Tibial nerve (tissue), 4 donors: ENCODE data around the gene CCL16. TPM values are rescaled to one million over a fixed set of nuclear protein-coding genes. Genes with fewer than 3 reads are reported as not detected.
A peak's percentile ranks its signal among the peaks of the same experiment; 100 is the strongest.

Experiments used
- DNase-seq, 2 donors: peaks; one replicate each; pipeline ENCODE4 v3.0.0-alpha.2; 2019; ENCODE audit warnings: low spot score in 2 of 2
- H3K27ac ChIP-seq, 4 donors: fragments of 200-600 bp; sonication (generic) in 3 of 4; one replicate each; pipeline ENCODE4 v1.5.1; 2017 to 2019; ENCODE audit warnings: mild to moderate bottlenecking in 1 of 4
- H3K27me3 ChIP-seq, 2 donors: fragments of 200-600 bp; sonication (generic) in 1 of 2; one replicate each; pipeline versions ENCODE4 v1.5.1 to v1.6.0; 2017 to 2019
- H3K36me3 ChIP-seq, 3 donors: fragments of 200-600 bp; sonication (generic); one replicate each; pipeline ENCODE4 v1.5.1; 2018 to 2019
- H3K4me1 ChIP-seq, 4 donors: fragments of 200-600 bp; sonication (generic) in 3 of 4; one replicate each; pipeline ENCODE4 v1.5.1; 2017 to 2019
- H3K4me3 ChIP-seq, 4 donors: fragments of 200-600 bp; sonication (generic) in 3 of 4; one replicate each; pipeline ENCODE4 v1.5.1; 2017 to 2019; ENCODE audit warnings: mild to moderate bottlenecking in 1 of 4, moderate library complexity in 1 of 4
- H3K9me3 ChIP-seq, 4 donors: fragments of 200-600 bp; sonication (generic) in 3 of 4; one replicate each; pipeline ENCODE4 v1.5.1; 2017 to 2019
- CTCF ChIP-seq, 5 experiments: fragments of 200-600 bp in 3 of 5; fragments of 450-650 bp in 2 of 5; sonication (generic) in 3 of 5; IDR thresholded peaks; one replicate each; pipeline ENCODE4 v1.5.1; 2016 to 2019; ENCODE audit warnings: antibody characterized with exemption in 5 of 5, mild to moderate bottlenecking in 3 of 5, moderate library complexity in 2 of 5
- EP300 ChIP-seq, 2 donors: sonication (generic); formaldehyde crosslinking; IDR thresholded peaks; one replicate each; pipeline ENCODE4 v1.6.1; 2017; ENCODE audit warnings: antibody characterized with exemption in 2 of 2, mild to moderate bottlenecking in 1 of 2
- POLR2A ChIP-seq, 2 donors: fragments of 450-650 bp; IDR thresholded peaks; one replicate each; pipeline ENCODE4 v1.6.1; 2017; ENCODE audit warnings: antibody characterized with exemption in 2 of 2, mild to moderate bottlenecking in 2 of 2, moderate library complexity in 2 of 2
- WGBS, 2 donors: methylation state at CpG; one replicate each; pipeline ENCODE4 v1.1.5; 2018; 5-methylcytosine and 5-hydroxymethylcytosine counted together
- total RNA-seq, 4 donors: library from RNA; depleted of rRNA; stranded (reverse); fragments of >200 nt; gene quantifications; one replicate each; pipeline ENCODE4 v1.1.0, GENCODE V29; 2016

CCL16 gene
- total RNA-seq, 4 donors from 2014 or later, result not detected

GRCh38 chr17:35931794-35932425 is 49.4 kb downstream of the CCL16 start:
- peak overlapping the region in 1 of 4 donors; percentile 18 for H3K4me3 ChIP-seq
- H3K27me3 ChIP-seq, result no peaks in the 10 kb centered on the region
- no peak for TF ChIP-seq EP300 (IDR thresholded peaks at IDR 0.05)
- TF ChIP-seq CTCF (IDR thresholded peaks at IDR 0.05), result no peak
- TF ChIP-seq POLR2A (IDR thresholded peaks at IDR 0.05), result no peak
- H3K4me1 ChIP-seq, result peaks cover 0 to 40% (median 20%) of the 10 kb centered on the region in 4 donors
- H3K27ac ChIP-seq, result peak overlapping the region in 2 of 4 donors; percentile 38 to 79
- no peaks in the 10 kb centered on the region for H3K36me3 ChIP-seq
- 27 to 30% methylated on average over 6 of the region's 6 CpGs for WGBS, 2 donors
- DNase-seq, result peak in 1 of 2 donors; percentile 11
- H3K9me3 ChIP-seq, result no peaks in the 10 kb centered on the region

- Histone ChIP-seq H3K4me1 (peaks cover 0 to 40% (median 20%) of the 10 kb centered on the region in 4 donors), H3K27me3 (no peaks in the 10 kb centered on the region), H3K36me3 (no peaks in the 10 kb centered on the region), H3K9me3 (no peaks in the 10 kb centered on the region), H3K4me3 (peak within 1 kb of the TSS; percentile 5 to 50 (median 33)), H3K27ac (peak within 1 kb of the TSS in 2 of 4 donors; percentile 38 to 79)
- peak in 1 of 2 donors; percentile 13 for DNase-seq
- TF ChIP-seq CTCF (IDR thresholded peaks at IDR 0.05), result no peak
- TF ChIP-seq POLR2A (IDR thresholded peaks at IDR 0.05), result no peak
- TF ChIP-seq EP300 (IDR thresholded peaks at IDR 0.05), result no peak
- WGBS, 2 donors, result 2 to 3% methylated on average over 35 of the region's 35 CpGs
These were observed 50.9 kb downstream of the CCL16 start, which contains the start of gene RDM1 for GRCh38 chr17:35930211-35931065. Gene RDM1, minus strand, starts transcription at chr17:35930773. Its CDS starts 46 bp downstream, at chr17:35930727.

GRCh38 chr17:35927714-35928113 is 53.6 kb downstream of the CCL16 start:
- Histone ChIP-seq H3K27me3 (no peaks in the 10 kb centered on the region), H3K36me3 (no peaks in the 10 kb centered on the region), H3K4me3 (no peak overlapping the region), H3K4me1 (peaks cover 0 to 32% (median 20%) of the 10 kb centered on the region in 4 donors), H3K27ac (no peak overlapping the region), H3K9me3 (no peaks in the 10 kb centered on the region)
- DNase-seq, result no peak
- TF ChIP-seq POLR2A (IDR thresholded peaks at IDR 0.05) (no peak), EP300 (IDR thresholded peaks at IDR 0.05) (no peak), CTCF (IDR thresholded peaks at IDR 0.05) (no peak)

Other genes with a start within 250 kb of the CCL16 start
- gene RASL10B, start 249.9 kb downstream of the CCL16 start, total RNA-seq, result 10 to 100 TPM in 3 of 4 donors, 1 to 10 TPM in 1; 8.4 to 25.3 (median 21.9) TPM
- 1 to 10 TPM in 3 of 4 donors, under 1 TPM in 1; 0.84 to 1.4 (median 1.1) TPM for gene GAS2L2, start 228.3 kb downstream of the CCL16 start, total RNA-seq
- gene C17orf50, start 220.6 kb downstream of the CCL16 start, total RNA-seq, result not detected
- gene MMP28, start 185.9 kb downstream of the CCL16 start, total RNA-seq, result 100 to 1,000 TPM in 3 of 4 donors, 10 to 100 TPM in 1; 71.7 to 174 (median 136) TPM
- 100 to 1,000 TPM in 1 of 4 donors, 10 to 100 TPM in 3; 62.8 to 115 (median 88.4) TPM for gene TAF15, start 172.0 kb downstream of the CCL16 start, total RNA-seq
- not detected for gene HEATR9, start 112.6 kb downstream of the CCL16 start, total RNA-seq
- gene CCL5, start 101.1 kb downstream of the CCL16 start, total RNA-seq, result 1 to 10 TPM in 3 of 4 donors, not detected in 1; 1.1 to 3.8 (median 1.4) TPM
- not detected for gene RDM1, start 50.7 kb downstream of the CCL16 start, total RNA-seq
- gene LYZL6, start 37.8 kb downstream of the CCL16 start, total RNA-seq, result not detected
- 10 to 100 TPM; 14.4 to 62.6 (median 25.8) TPM for gene CCL14, start 5.2 kb upstream of the CCL16 start, total RNA-seq
- not detected for gene CCL15, start 20.1 kb upstream of the CCL16 start, total RNA-seq
- gene CCL23, start 36.5 kb upstream of the CCL16 start, total RNA-seq, result 10 to 100 TPM in 2 of 4 donors, 1 to 10 TPM in 2; 3.1 to 36.9 (median 15.9) TPM
- gene CCL18, start 82.8 kb upstream of the CCL16 start, total RNA-seq, result 1 to 10 TPM in 1 of 4 donors, not detected in 3; 4.5 TPM
- gene CCL3, start 108.6 kb upstream of the CCL16 start, total RNA-seq, result 1 to 10 TPM in 1 of 4 donors, not detected in 3; 3.6 TPM
- gene CCL4, start 122.3 kb upstream of the CCL16 start, total RNA-seq, result 1 to 10 TPM in 2 of 4 donors, under 1 TPM in 1, not detected in 1; 0.90 to 2.4 (median 1.9) TPM
- 1 to 10 TPM in 2 of 4 donors, not detected in 2; 1.0 to 4.5 TPM for gene TBC1D3B, start 195.1 kb upstream of the CCL16 start, total RNA-seq
- gene CCL3L1, start 215.3 kb upstream of the CCL16 start, total RNA-seq, result not detected
- gene CCL4L2, start 229.6 kb upstream of the CCL16 start, total RNA-seq, result 1 to 10 TPM in 1 of 4 donors, not detected in 3; 1.5 TPM